Activated CD4-positive, alpha-beta T cell treated with anti-CD3 and anti-CD28 coated beads, Interleukin-2, Interleukin-4, amounts not matched to agents 100 ng/mL and 50 ng/mL, durations not matched to agents 16 hours and 8 hours (primary cell): Measurements from ENCODE around the gene IQUB.
"Not testable (repeated sequence)": the region's sequence is repeated elsewhere in the genome, so short reads cannot be mapped to it uniquely, and the experiment has no call there.

Experiments used
- DNase-seq: peaks from one replicate; pipeline ENCODE4 v3.0.0-alpha.2; 2020; ENCODE audit warnings: low spot score

The IQUB gene

DNA sequence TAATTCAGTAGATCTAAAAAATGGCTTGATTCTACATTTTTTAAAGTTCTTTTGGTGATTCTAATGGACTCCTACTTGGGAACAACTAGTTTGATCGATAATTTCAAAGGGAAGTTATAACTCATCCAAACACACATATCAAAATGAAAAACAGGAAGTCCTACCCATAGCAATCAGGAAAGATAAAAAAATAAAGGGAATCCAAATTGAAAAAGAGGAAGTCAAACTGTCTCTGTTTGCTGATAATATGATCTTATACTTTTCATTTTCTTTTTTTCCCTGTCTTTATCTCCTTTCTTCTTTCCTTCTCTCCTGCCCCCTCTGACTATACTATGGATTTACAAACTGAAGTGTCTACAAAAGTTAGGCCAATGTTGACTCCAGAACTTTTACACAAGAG is 118.8 kb downstream of the IQUB start:
- no peak for DNase-seq

DNA sequence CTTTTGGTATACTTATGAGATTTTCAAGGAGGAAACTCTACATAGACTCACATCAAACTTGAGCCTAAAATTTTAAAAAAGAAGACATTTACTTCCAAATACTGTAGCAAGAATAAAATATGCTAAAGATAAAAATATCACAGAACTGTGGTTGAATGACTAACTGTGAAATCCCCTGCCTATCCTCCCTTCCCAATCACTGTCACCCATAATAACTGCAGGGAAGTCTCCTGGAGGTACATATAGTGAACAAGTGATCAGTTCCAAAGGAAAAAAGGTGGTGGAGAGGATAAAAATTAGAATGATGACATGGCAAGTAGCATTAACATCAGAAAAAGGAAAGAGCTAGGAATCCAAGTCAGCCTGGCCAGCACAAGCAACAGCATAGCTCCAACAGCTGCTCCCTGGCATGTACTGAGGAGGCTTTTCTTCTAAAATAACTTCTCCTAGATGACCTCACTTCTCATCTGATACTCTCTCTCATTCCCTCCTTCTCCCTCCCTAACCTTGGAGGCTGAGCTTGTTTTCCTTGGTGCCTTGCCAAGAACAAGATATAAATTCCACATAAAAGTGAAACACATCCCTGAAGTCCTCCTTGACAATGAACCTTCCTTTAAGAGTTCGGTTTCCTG is 124.0 kb downstream of the IQUB start:
- no peak for DNase-seq

DNA sequence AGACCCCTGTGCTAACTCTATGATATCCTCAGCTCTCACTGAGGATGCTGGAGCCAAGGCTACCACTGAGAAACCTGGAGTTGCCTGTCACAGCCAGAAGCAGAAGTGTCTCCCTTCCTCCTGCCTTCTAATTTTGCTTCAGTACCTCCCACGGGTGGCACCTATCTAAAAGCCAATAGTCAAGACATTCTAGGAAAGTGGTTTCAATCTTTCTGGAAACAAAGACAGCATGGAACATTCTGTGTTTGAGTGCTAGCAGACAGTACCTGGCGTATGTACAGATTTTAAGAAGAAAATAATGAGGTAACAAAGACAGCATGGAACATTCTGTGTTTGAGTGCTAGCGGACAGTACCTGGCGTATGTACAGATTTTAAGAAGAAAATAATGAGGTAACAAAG is 126.4 kb downstream of the IQUB start:
- DNase-seq: not testable (repeated sequence)
